ENCODE results near the gene CADPS2.

Gene CADPS2

GRCh38 chr7:122833888-122834570 lies 52.2 kb downstream of the CADPS2 start:
- no peak for TF ChIP-seq CTCF (IDR thresholded peaks at IDR 0.05; ENCODE audit: poor library complexity, severe bottlenecking)
- H3K4me3 ChIP-seq (ENCODE audit: severe bottlenecking), result no peak overlapping the region

DNA sequence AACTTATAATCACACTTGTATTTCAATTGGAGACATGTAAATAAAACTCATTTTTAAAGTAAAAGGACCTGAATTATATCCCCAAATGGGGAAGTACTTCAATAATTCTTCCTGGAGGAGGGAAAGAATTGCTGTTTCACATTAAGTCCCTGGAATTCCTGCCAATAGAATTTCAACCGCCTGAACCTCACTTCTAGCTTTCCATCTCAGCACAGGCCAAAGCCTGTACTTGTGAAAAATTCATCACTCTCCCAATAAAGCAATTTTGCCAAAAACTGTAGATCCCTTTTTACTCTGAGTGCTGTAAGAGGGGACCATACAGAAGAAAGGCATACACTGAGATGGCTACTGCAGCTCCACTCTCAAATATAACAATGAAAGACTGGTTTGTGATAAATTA lies 54.8 kb downstream of the CADPS2 start:
- Histone ChIP-seq H3K4me1 (ENCODE audit: insufficient read depth, poor library complexity, severe bottlenecking) (no peaks in the 10 kb centered on the region), H3K27ac (ENCODE audit: poor library complexity, severe bottlenecking) (no peak overlapping the region), H3K4me3 (ENCODE audit: severe bottlenecking) (no peak overlapping the region), H3K36me3 (ENCODE audit: low read depth) (no peaks in the 10 kb centered on the region), H3K27me3 (ENCODE audit: insufficient read depth, poor library complexity, severe bottlenecking) (no peaks in the 10 kb centered on the region), H3K9me3 (ENCODE audit: severe bottlenecking) (no peaks in the 10 kb centered on the region)
- TF ChIP-seq CTCF (IDR thresholded peaks at IDR 0.05; ENCODE audit: poor library complexity, severe bottlenecking), result no peak
- no peak for ATAC-seq (ENCODE audit: low read depth)
- no peak for DNase-seq (ENCODE audit: low spot score)

More at GRCh38 chr7:122833888-122834570, 52.2 kb downstream of the CADPS2 start:
- Histone ChIP-seq H3K9me3 (ENCODE audit: severe bottlenecking) (no peaks in the 10 kb centered on the region), H3K4me1 (ENCODE audit: insufficient read depth, poor library complexity, severe bottlenecking) (no peaks in the 10 kb centered on the region), H3K27me3 (ENCODE audit: insufficient read depth, poor library complexity, severe bottlenecking) (no peaks in the 10 kb centered on the region), H3K27ac (ENCODE audit: poor library complexity, severe bottlenecking) (no peak overlapping the region), H3K36me3 (ENCODE audit: low read depth) (no peaks in the 10 kb centered on the region)
- no peak for DNase-seq (ENCODE audit: low spot score)
- no peak for ATAC-seq (ENCODE audit: low read depth)

- no peaks in the 10 kb centered on the region for H3K4me1 ChIP-seq (ENCODE audit: insufficient read depth, poor library complexity, severe bottlenecking)
- no peak overlapping the region for H3K27ac ChIP-seq (ENCODE audit: poor library complexity, severe bottlenecking)
- H3K4me3 ChIP-seq (ENCODE audit: severe bottlenecking), result no peak overlapping the region
- no peaks in the 10 kb centered on the region for H3K9me3 ChIP-seq (ENCODE audit: severe bottlenecking)
- H3K36me3 ChIP-seq (ENCODE audit: low read depth), result no peaks in the 10 kb centered on the region
- ATAC-seq (ENCODE audit: low read depth) (no peak), DNase-seq (ENCODE audit: low spot score) (no peak)
- H3K27me3 ChIP-seq (ENCODE audit: insufficient read depth, poor library complexity, severe bottlenecking), result no peaks in the 10 kb centered on the region
- TF ChIP-seq CTCF (IDR thresholded peaks at IDR 0.05; ENCODE audit: poor library complexity, severe bottlenecking), result no peak
Observed at GRCh38 chr7:122829962-122830361, 56.3 kb downstream of the CADPS2 start.

DNA sequence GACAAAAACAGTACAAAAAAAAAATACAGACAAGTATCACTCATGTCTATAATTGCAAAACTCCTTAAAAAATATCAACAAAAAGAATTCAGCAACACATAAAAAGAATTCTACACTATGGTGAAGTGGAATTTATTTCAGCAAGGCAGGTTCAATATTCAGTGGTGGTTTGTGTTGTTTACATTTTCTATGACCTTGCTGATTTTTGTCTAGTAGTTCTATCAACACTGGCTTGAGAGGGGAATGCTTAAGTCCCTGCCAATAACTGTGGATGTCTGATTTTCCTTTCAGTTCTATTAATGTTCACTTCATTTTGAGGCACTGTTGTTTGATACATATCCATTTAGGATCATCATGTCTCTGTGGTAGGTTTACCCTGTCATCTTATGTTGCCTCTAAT lies 58.5 kb downstream of the CADPS2 start:
- H3K4me1 ChIP-seq (ENCODE audit: insufficient read depth, poor library complexity, severe bottlenecking), result no peaks in the 10 kb centered on the region
- TF ChIP-seq CTCF (IDR thresholded peaks at IDR 0.05; ENCODE audit: poor library complexity, severe bottlenecking), result no peak
- H3K9me3 ChIP-seq (ENCODE audit: severe bottlenecking), result no peaks in the 10 kb centered on the region
- no peak for ATAC-seq (ENCODE audit: low read depth)
- H3K27me3 ChIP-seq (ENCODE audit: insufficient read depth, poor library complexity, severe bottlenecking), result no peaks in the 10 kb centered on the region
- DNase-seq (ENCODE audit: low spot score), result no peak
- H3K27ac ChIP-seq (ENCODE audit: poor library complexity, severe bottlenecking), result no peak overlapping the region
- no peak overlapping the region for H3K4me3 ChIP-seq (ENCODE audit: severe bottlenecking)
- H3K36me3 ChIP-seq (ENCODE audit: low read depth), result no peaks in the 10 kb centered on the region

DNA sequence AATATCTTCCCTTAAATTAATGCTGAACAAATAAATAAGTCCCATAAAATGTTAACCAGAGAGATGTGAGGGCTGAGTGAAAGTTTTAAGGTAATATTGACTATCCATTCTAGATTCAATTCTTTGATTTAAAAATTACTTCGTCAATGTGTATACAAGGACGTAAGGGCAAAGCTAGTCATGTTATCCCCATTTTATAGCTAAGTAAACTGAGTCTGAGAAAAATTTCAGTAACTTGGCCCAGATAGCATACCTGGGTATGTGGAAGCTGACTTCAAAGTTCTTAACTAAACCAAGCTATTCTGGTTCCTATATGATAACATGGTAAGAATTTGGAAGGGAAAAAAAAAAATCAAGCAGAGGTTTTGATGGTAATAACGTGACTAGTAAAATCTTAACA lies 72.4 kb downstream of the CADPS2 start:
- no peak overlapping the region for H3K4me3 ChIP-seq (ENCODE audit: severe bottlenecking)
- H3K4me1 ChIP-seq (ENCODE audit: insufficient read depth, poor library complexity, severe bottlenecking), result no peaks in the 10 kb centered on the region
- H3K36me3 ChIP-seq (ENCODE audit: low read depth), result no peaks in the 10 kb centered on the region
- no peak for ATAC-seq (ENCODE audit: low read depth)
- H3K27me3 ChIP-seq (ENCODE audit: insufficient read depth, poor library complexity, severe bottlenecking), result no peaks in the 10 kb centered on the region
- H3K27ac ChIP-seq (ENCODE audit: poor library complexity, severe bottlenecking), result no peak overlapping the region
- no peaks in the 10 kb centered on the region for H3K9me3 ChIP-seq (ENCODE audit: severe bottlenecking)
- no peak for DNase-seq (ENCODE audit: low spot score)
- TF ChIP-seq CTCF (IDR thresholded peaks at IDR 0.05; ENCODE audit: poor library complexity, severe bottlenecking), result no peak
